OCI-M1 (cell line): ENCODE data around the gene NAP1L4.

ENCODE experiments used
- DNase-seq: peaks from one replicate; lab custom pipeline; 2025; lab: John Stamatoyannopoulos, UW

NAP1L4 gene

DNA sequence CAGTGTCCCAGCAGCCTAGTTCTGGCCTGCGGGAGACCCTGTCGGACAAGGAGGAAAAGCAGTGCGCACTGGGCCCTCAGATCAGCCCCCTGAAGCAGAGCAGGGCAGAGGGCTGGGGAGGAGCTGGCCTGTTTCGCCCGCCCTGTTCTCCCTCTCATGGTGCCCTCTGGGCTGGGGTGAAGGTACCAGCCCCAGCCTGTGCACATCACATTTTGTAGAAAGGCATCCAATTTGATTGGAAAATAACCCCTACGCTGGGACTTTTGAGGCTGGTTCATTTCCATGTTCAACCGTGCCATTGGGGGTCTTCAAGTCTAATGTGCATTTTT is 832 bp upstream of the NAP1L4 start:
- no peak for DNase-seq

GRCh38 chr11:2991452-2992233 is 486 bp downstream of the NAP1L4 start:
- peak; percentile 79 for DNase-seq

DNA sequence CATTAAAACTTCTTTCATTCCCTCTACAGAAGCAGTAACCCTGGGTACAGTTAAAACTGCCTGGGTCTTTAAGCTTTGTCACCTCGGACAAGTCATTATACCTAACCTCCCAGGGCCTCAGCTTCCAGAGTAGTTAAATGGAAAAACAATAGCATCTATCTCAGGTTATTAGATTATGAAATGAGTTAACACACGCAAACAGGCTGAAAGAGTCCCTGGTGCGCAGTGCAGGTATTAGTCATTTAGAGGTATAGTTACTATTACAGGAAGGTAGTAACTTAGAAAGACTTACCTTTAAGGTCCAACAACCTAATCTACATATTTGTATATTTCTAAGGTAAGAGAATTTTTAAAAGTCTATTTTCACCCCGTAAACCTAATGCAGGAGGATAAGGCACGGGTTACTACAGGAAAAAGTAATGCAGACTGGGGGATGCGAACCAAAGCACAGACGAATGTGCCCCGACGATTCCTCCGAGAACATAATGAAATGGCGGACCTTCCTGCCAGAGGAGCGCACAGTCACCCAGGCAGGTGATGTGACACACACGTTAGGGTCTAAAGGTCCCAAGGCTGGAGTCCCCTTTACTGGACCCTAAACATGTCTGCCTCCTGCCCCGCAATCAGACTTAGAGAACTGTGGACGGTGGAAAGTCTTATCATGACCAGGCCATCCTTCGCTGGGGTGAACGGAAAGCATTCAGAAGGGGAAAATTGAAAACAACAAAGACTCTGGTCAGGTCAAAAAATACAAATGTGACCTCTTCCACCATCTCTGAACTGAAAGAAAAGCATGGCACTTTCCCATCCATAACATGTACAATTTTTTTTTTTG is 1.3 kb downstream of the NAP1L4 start:
- peak; percentile 54 for DNase-seq

GRCh38 chr11:2989551-2989950 is 2.6 kb downstream of the NAP1L4 start:
- peak; percentile 11 for DNase-seq

DNA sequence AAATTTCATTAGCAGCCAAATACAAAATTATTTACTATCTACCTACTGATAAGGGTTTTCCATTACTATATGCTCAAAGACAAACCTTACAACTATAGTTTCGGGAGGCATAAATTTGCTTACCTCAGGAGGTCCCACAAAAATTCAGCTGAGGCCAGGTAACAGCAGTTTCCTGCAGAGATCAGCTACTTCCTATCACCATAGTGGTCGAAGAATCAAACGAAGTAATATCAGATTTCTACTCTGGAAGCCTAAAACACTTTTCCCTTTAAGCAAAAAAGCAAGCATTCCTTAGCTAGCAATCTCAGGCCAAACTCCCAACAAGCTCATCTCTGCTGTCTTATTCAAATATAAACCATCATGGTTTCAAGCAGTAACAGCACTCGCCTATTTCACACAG is 3.1 kb downstream of the NAP1L4 start:
- DNase-seq: peak; percentile 18

DNA sequence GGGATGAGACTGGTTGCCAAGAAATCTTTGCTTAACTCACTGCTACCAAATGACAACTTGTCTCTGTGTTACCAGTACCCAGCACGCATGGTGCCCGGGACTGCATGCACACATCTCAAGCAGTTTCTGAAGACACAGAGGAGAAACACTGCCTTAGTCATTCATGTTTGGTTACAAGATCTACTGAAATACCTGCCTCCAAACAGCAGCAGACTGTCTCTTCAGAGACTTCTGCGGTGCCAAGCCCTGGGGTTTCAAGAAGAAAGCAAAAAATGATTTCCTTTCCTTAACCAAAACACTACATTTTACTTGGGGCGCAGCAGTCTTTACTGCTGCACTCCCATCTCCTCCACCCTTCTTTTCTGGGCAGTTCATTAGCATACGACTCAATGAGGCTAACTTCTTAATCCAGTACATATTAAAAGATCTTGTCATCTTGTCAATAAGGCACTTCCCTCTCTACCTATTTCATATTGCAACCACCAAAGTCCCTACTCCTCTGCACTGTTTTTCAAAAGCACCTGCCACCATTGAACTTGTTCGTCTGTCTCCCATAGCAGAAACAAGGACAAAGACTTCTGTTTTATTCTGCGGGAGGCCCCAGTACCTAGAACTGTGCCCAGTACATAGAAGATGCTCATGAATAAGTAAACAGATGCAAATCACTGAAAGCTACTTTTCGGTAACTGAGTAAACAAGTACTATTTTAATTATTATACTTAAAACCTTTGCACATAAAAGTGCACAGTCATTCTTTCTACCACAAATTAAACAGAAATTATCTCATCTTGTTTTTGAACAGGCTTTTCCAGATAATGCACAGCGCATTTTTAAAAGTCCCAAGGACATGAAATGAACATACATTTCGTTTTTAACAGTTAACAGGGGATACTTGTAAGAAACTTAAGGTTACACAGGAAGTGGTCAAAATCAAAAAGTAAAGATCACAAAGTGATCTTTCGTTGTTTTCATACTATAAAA is 4.0 kb downstream of the NAP1L4 start:
- DNase-seq: peak; percentile 26

- DNase-seq: no peak
Measured at GRCh38 chr11:2983908-2984307, 8.2 kb downstream of the NAP1L4 start.

- no peak for DNase-seq
Measured at GRCh38 chr11:2982214-2982613, 9.9 kb downstream of the NAP1L4 start.

DNA sequence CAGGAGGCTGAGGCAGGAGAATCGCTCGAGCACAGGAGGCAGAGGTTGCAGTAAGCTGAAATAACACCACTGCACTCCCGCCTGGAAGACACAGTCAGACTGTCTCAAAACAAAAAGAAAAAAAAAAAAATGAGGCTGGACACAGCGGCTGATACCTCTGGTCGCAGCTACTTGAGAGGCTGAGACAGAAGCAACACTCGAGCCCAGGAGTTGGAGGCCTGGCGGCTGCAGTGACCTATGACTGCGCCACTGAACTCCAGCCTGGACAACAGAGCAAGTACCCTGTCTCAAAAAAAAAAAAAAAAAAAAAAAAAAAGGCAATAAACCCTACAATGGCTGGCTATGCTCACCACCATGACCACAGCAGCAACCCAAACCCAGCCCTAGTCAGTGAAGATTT is 11.0 kb downstream of the NAP1L4 start:
- DNase-seq: no peak

GRCh38 chr11:2980168-2980840 is 11.8 kb downstream of the NAP1L4 start:
- no peak for DNase-seq

GRCh38 chr11:2977113-2977512 is 15.0 kb downstream of the NAP1L4 start:
- no peak for DNase-seq

DNA sequence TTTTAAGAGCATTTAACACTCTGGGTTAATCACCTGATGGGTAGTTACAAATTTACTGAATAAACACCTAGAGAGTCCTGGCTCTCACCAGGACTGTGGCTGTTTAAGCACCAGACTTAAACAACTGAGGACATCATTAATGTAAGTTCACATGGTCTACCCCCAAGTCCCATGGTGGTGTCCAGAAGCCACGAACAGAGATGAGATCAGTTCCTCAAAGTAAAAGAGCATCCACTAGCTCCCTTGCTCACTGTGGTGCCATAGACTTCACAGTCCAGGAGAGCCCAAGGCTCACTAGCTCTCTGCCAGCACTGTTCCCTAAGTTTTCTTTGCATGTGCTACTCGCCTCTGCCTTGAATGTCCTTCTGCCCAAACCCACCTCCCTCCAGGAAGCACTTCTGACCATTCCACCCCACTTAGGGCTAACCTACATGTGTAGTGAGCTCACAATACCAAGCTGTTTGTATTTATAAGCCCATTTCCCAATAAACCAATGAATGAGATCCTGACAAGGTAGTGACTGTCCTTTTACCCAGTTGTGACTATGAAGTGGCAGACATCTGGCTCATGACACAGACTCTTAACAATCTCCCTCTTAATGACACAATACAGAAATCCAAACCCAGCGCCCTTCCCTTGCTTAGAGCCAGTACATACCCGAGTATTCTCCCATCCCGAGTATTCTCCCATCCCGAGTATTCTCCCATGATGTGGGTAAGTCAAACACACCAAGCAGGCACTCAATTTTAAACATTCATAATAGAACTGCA is 15.7 kb downstream of the NAP1L4 start:
- DNase-seq: peak; percentile 6

DNA sequence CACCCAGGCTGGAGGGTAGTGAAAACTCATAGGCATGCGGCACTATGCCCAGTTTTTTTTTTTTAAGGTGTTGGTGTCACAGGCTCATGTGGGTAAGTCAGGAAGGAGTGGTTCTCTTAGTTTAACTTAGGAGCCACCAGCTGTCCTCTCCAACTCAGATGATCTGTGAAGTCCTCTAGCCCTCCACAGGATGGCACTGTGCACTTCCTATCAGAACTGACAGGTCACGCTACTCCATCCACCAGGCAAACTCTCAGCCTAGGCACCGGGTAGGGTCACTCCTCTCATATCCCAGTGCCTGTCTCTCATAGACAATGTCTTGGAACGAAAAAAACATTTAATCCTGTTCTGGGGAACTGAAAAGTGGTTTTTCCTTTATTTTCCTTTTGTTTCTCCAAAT is 16.5 kb downstream of the NAP1L4 start:
- DNase-seq: peak; percentile 48

GRCh38 chr11:2974272-2974671 is 17.9 kb downstream of the NAP1L4 start:
- DNase-seq: no peak

- no peak for DNase-seq
Measured at GRCh38 chr11:2968341-2968900, 23.7 kb downstream of the NAP1L4 start.

DNA sequence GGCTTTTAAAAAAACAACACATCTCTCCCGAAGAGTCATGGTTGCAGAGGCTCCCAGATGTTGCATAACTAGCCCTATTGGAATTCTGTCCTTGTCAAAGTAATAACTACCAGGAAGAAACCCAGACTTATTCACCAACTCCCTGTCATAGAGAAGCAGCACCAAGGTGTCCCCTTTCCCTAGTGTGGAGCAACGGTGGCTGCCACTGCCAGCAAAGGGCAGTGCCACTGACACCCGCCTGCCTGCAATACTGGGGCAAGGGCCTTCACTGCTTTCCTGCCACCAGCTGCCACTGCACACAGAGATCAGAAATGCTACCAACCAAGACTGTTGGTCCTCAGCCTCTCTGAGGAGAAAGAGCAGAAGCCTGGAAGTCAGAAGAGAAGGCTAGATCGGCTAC is 27.3 kb downstream of the NAP1L4 start:
- no peak for DNase-seq

- DNase-seq: no peak
Measured at GRCh38 chr11:2963761-2964160, 28.4 kb downstream of the NAP1L4 start.

DNA sequence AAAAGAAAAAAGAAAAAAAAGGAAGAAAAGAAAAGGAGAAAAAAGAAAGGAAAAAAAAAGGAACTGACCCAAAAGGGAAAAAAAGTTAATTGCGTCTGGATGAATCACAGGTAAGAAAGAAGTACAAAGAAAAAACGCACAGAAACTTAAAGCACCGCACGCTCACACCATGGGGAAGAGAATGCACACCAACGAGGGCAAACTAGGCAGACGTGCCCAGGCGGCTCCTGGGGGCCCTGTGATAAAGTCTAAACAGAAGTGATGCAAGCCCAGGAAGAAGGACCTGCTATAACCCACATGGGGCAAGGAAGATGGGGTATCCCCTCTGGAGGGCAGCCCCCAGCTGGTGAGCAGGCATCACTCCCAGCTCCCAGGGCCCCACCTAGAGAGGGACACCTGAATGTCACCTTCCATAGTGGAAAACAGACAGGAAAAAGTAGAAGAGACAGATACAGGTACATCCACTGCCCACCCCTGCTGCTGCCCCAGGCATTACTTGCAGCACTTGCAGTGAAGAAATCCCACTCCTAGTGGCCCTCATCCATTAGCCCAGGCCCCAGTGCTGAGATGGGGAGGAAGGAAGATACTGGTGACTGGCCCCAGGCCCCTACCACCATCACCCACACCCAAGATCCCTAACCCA is 28.9 kb downstream of the NAP1L4 start:
- no peak for DNase-seq

GRCh38 chr11:2961080-2961479 is 31.0 kb downstream of the NAP1L4 start:
- DNase-seq: no peak

- no peak for DNase-seq
Measured at GRCh38 chr11:2960139-2960538, 32.0 kb downstream of the NAP1L4 start.
